Stimulated activated CD4-positive, alpha-beta T cell treated with anti-CD3 and anti-CD28 coated beads, Interleukin-12 subunit alpha, Interleukin-12 subunit beta, amount 100 ng/mL, for 48 hours (primary cell): ENCODE data around the gene SLC22A31.

ENCODE experiments used
- DNase-seq, 3 donors: peaks; one replicate each; pipeline ENCODE4 v3.0.0-alpha.2; 2020; ENCODE audit warnings: low read depth in 2 of 3, low spot score in 1 of 3

SLC22A31 gene

GRCh38 chr16:89150981-89151380 is 49.4 kb downstream of the SLC22A31 start:
- no peak for DNase-seq

GRCh38 chr16:89150090-89150835 is 50.1 kb downstream of the SLC22A31 start:
- DNase-seq = no peak

- no peak for DNase-seq
Observed at GRCh38 chr16:89149386-89149785, 51.0 kb downstream of the SLC22A31 start.

- DNase-seq = no peak
Observed at GRCh38 chr16:89147085-89147817, 53.1 kb downstream of the SLC22A31 start.

GRCh38 chr16:89146211-89147005 is 53.9 kb downstream of the SLC22A31 start:
- DNase-seq = no peak
